ENCODE measurements around the gene ANP32A.

The ANP32A gene

DNA sequence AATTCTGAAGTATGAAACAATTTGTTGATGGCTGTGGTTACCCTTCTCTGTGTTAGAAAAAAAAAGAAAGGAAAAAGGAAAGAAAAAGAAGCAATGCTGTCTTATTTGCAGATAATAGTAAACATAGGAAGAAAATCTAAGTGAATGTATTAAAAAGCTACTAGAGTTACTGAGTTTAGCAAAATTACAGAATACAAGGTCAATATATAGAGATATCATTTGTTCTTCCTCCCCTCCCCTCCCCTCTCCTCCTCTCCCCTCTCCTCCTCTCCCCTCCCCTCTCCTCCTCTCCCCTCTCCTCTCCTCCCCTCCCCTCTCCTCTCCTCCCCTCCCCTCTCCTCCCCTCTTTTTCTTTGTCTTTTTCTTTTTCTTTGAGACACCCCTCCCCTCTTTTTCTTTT is 69.1 kb downstream of the ANP32A start:
- H3K27ac ChIP-seq = no peak overlapping the region
- TF ChIP-seq, protein P1, sequence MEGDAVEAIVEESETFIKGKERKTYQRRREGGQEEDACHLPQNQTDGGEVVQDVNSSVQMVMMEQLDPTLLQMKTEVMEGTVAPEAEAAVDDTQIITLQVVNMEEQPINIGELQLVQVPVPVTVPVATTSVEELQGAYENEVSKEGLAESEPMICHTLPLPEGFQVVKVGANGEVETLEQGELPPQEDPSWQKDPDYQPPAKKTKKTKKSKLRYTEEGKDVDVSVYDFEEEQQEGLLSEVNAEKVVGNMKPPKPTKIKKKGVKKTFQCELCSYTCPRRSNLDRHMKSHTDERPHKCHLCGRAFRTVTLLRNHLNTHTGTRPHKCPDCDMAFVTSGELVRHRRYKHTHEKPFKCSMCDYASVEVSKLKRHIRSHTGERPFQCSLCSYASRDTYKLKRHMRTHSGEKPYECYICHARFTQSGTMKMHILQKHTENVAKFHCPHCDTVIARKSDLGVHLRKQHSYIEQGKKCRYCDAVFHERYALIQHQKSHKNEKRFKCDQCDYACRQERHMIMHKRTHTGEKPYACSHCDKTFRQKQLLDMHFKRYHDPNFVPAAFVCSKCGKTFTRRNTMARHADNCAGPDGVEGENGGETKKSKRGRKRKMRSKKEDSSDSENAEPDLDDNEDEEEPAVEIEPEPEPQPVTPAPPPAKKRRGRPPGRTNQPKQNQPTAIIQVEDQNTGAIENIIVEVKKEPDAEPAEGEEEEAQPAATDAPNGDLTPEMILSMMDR (conservative IDR thresholded peaks at IDR 0.05) = no peak

DNA sequence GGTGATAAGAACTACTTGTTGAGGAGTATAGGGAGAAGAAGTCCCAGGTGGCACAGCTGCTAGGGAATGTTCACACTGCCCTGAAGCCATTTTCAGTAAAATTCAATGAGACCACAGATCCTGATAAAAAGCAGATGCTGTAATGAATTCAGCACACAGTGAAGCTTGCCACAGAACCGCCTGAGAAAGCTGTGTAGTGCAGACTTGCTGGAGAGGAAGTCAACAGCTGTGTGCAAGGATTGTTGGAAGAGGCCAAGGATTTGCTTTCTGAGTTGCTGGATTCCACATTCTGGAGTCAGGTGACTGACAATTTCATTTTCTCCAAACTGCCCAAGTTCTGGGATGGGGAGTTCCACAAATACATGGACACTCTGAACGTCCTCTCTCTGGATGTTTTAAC is 70.9 kb downstream of the ANP32A start:
- TF ChIP-seq, protein P1 (conservative IDR thresholded peaks at IDR 0.05) = no peak
- H3K27ac ChIP-seq = no peak overlapping the region

DNA sequence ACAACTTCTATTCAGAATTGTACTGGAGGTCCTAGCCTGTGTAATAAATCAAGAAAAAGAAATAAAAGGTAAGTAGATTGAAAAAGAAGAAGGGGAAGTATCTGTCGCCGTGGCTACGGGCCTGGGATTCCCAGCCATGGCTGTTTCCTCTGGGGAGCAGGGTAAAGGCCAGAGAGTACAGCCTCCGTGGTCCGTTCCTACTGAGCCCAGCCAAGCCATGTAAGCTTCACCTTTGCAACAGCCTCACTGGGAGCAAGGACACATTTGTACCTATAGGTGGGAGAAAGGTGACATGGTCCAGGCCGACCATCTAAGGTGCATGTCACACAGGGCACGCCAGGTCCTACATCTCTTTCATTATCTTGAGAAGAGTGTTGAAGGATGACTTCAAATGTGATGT is 71.3 kb downstream of the ANP32A start:
- H3K27ac ChIP-seq = no peak overlapping the region
- TF ChIP-seq, protein P1 (conservative IDR thresholded peaks at IDR 0.05) = no peak

DNA sequence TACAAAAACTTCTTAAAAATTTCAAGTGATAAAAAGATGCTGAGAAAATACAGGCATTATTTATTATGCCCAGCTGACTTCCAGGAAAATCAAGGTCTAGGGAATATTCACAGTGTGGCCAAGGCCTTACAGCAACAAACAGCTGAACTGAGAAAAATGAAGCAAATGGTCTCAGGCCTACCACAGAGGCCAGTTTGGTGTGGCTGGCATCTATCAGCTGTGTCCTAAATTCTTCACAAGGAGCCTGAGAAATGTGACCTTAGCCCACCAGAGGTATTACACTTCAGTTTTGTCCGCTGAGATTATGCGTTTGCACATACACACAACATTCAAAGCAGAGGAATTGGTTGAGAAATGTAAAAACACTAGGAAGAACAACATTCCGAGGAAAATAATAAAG is 77.4 kb downstream of the ANP32A start:
- TF ChIP-seq, protein P1 (conservative IDR thresholded peaks at IDR 0.05) = no peak
- H3K27ac ChIP-seq = no peak overlapping the region

DNA sequence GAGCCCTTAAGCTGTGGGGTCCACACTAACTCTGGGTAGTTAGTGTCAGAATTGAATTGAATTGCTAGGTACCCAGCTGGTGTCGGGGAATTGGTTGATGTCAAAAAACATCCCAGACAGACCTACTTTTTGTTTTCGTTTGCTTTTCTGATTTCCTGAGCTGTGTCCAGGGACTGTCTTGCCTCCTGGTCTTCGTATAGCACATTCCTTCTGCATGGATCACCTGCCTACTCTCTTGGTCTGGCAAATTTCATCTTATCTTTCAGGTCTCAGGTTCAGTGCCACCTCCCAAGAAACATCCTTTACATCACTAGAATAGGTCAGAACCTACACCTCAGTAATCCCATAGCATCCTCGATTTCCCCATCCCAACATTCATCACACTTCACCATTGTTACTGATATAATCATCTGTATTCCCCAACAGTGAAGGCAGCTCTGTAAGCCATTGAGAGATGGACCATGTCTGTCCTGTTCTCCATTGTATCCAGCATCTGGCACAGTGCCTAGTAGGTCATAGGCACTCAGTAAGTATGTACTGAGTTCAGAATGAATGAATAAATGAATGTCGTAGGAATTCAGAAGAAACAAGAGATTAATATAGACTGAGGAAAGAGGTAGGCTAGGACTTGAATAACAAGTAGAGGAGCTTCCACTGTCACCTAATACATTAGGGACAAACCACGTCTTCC is 81.2 kb downstream of the ANP32A start:
- TF ChIP-seq, protein P1 (conservative IDR thresholded peaks at IDR 0.05) = no peak
- no peak overlapping the region for H3K27ac ChIP-seq

DNA sequence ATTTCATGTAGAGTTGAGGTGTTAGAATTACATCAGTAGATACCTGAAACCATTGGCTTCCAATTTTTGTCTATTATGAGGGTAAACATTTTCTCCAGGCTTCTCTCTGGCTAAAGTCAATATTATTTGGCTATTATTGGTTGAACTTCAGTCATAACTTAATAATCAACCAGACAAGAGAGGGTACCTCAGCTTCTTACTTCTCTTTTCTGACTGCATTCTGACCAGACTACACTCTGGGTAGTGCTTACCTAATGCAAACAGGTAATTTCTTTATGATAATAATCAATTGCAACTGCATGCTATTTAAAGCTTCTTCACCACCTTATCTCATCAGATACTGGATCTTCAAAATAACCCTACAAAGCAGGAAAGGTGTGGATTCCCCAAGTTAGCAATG is 85.1 kb downstream of the ANP32A start:
- TF ChIP-seq, protein P1 (conservative IDR thresholded peaks at IDR 0.05) = no peak
- H3K27ac ChIP-seq = no peak overlapping the region

DNA sequence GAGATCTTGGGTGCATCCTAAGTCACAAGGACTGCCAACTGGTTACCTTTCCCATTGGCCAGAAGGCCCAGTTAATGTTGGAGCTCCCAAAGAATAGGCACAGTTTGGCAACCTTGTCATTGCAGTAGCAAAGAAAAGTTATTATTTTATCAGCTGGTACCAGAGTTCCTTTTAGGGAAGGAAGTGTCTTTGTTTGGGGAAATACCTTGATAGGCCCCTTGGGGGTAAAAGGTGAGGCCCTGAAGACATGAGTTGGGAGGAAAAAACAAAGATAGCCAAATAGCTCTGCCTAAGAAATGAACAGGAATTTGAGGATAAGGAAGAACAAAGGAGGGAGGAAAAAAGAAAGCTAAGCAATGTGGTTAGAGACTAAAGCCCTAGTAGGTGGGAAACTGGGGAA is 85.8 kb downstream of the ANP32A start:
- H3K27ac ChIP-seq = no peak overlapping the region
- TF ChIP-seq, protein P1 (conservative IDR thresholded peaks at IDR 0.05) = no peak
